Bladder microvascular endothelial cell (primary cell): ENCODE data around the gene NFE2L3. TPM values are rescaled to one million over a fixed set of nuclear protein-coding genes. Genes with fewer than 3 reads are reported as not detected.

Experiments
- total RNA-seq: library from RNA; depleted of rRNA; stranded (reverse); fragments of >200 nt; gene quantifications from 2 replicates; pipeline ENCODE4 v1.2.3, GENCODE V29; 2014

NFE2L3 gene, protein sequence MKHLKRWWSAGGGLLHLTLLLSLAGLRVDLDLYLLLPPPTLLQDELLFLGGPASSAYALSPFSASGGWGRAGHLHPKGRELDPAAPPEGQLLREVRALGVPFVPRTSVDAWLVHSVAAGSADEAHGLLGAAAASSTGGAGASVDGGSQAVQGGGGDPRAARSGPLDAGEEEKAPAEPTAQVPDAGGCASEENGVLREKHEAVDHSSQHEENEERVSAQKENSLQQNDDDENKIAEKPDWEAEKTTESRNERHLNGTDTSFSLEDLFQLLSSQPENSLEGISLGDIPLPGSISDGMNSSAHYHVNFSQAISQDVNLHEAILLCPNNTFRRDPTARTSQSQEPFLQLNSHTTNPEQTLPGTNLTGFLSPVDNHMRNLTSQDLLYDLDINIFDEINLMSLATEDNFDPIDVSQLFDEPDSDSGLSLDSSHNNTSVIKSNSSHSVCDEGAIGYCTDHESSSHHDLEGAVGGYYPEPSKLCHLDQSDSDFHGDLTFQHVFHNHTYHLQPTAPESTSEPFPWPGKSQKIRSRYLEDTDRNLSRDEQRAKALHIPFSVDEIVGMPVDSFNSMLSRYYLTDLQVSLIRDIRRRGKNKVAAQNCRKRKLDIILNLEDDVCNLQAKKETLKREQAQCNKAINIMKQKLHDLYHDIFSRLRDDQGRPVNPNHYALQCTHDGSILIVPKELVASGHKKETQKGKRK
- 14.1 and 70.6 TPM in 2 replicates for total RNA-seq

DNA sequence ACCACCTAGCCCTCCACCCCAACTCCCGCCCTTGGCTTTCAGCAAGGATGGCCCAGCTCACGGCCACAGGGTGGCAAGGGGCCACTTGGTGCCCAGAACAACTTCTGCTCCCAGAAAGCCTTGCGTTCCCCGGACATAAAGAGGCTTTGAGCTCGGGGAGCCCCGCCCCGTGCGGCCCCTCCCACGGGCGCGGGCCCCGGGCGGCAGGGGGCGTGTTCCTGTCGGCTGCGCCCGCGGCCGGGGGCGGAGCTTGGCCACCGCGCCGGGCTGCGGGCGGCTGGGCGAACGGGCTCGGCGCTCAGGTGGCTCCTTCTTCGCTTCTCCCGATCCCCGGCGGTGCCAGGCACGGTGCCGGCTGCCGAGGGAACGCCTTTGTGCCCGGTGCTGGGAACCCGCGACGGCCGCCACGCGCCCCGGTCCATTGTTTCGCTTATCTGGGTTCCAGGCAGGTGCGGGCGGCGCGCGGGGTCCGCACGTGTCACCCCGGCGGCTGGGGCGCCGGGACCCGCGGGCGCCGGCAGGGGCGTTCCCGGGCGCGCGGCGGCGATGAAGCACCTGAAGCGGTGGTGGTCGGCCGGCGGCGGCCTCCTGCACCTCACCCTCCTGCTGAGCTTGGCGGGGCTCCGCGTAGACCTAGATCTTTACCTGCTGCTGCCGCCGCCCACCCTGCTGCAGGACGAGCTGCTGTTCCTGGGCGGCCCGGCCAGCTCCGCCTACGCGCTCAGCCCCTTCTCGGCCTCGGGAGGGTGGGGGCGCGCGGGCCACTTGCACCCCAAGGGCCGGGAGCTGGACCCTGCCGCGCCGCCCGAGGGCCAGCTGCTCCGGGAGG lies at the start of gene NFE2L3:
Gene NFE2L3, plus strand, starts transcription at position 246 of the 829 bp plus-strand sequence. Its CDS starts 301 bp downstream, at position 547.

DNA sequence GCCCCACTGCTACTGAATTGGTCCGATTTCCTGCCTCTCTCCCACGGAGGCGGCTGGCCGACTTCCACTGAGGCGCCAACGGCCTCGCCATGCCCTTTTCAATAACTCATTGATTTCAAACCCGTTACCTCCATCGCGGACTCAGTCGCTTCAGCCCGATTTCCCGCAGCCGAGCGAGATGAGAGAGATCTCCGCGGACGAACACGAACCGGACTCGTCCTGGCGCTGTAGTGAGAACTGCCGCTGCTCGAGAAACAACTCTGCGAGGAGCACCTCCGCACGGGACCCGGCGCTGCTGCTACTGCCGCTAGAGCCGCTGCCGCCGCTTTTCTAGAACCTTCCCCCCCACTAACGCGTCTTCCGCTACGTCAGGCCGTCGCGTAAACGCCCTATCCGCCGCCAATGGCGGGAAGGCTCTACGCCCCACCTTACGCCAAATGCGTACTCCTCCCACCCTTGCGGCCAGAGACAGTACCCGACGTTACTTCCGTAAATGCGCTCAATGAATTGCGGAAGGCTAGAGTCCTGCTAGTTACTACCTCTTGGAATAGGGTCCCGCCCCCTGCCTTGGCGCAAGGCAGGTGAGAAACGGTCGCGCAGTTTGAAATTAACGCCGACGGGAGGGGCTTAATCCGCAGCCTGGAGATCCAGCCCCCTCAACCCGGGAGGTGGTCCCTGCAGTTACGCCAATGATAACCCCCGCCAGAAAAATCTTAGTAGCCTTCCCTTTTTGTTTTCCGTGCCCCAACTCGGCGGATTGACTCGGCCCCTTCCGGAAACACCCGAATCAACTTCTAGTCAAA lies 48.6 kb downstream of the NFE2L3 start, which contains the start of gene HNRNPA2B1:
Gene HNRNPA2B1, minus strand, starts transcription at position 303 of the 803 bp plus-strand sequence. Its CDS starts 169 bp downstream, at position 134.

DNA sequence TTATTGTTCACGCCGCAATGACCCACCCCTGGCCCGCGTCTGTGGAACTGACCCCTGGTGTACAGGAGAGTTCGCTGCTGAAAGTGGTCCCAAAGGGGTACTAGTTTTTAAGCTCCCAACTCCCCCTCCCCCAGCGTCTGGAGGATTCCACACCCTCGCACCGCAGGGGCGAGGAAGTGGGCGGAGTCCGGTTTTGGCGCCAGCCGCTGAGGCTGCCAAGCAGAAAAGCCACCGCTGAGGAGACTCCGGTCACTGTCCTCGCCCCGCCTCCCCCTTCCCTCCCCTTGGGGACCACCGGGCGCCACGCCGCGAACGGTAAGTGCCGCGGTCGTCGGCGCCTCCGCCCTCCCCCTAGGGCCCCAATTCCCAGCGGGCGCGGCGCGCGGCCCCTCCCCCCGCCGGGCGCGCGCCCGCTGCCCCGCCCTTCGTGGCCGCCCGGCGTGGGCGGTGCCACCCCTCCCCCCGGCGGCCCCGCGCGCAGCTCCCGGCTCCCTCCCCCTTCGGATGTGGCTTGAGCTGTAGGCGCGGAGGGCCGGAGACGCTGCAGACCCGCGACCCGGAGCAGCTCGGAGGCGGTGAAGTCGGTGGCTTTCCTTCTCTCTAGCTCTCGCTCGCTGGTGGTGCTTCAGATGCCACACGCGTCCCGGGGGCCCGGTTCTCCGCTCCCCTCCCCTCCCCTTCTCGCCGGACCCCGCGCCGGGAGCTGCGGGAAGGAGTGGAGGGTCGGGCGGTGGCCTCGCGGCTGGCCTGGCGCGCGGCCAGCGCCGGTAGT lies 49.4 kb downstream of the NFE2L3 start, which contains the start of gene CBX3:
Gene CBX3, plus strand, starts transcription at position 499 of the 772 bp plus-strand sequence. CDS start 1,254 bp downstream, outside the sequence.

Other genes with a start within 250 kb of the NFE2L3 start
- gene HNRNPA2B1, start 48.5 kb downstream of the NFE2L3 start, total RNA-seq = 114 and 188 TPM in 2 replicates
- gene CBX3, start 49.5 kb downstream of the NFE2L3 start, total RNA-seq = 101 and 126 TPM in 2 replicates
- gene SNX10, start 139.7 kb downstream of the NFE2L3 start, total RNA-seq = 2.4 and 6.2 TPM in 2 replicates